ENCODE results near the gene STAP1.

DNA sequence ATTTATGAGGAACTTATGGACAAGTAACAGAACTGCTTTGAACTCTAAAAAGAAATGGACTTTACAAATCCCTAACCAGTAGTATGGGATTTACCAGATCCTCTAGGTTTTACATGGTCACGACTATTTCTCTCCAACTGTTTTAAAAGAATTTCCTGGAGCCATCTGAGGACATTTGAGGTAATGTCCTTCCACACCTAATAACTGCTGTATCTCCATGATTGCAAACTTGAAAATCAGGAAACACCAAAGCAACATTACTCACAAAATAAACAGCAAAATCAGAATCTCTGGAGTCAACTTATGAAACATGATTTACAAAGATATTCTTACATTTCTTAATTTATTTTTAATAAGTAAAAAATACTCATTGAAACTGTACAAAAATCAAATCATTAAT, 58.0 kb downstream of the STAP1 start:
- TF ChIP-seq, protein P1, sequence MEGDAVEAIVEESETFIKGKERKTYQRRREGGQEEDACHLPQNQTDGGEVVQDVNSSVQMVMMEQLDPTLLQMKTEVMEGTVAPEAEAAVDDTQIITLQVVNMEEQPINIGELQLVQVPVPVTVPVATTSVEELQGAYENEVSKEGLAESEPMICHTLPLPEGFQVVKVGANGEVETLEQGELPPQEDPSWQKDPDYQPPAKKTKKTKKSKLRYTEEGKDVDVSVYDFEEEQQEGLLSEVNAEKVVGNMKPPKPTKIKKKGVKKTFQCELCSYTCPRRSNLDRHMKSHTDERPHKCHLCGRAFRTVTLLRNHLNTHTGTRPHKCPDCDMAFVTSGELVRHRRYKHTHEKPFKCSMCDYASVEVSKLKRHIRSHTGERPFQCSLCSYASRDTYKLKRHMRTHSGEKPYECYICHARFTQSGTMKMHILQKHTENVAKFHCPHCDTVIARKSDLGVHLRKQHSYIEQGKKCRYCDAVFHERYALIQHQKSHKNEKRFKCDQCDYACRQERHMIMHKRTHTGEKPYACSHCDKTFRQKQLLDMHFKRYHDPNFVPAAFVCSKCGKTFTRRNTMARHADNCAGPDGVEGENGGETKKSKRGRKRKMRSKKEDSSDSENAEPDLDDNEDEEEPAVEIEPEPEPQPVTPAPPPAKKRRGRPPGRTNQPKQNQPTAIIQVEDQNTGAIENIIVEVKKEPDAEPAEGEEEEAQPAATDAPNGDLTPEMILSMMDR (optimal IDR thresholded peaks at IDR 0.05 in 1 of 3, IDR thresholded peaks at IDR 0.05 in 1 of 3, conservative IDR thresholded peaks at IDR 0.05 in 1 of 3; ENCODE audit: extremely low read depth in 1 of 3, insufficient read depth in 2 of 3, low read length in 3 of 3), result no peak
- TF ChIP-seq EZH2 (IDR thresholded peaks at IDR 0.05; ENCODE audit: low read length), result no peak
